ENCODE results near the gene TTLL11.

- TF ChIP-seq CEBPB (IDR thresholded peaks at IDR 0.05) (no peak), EP300 (IDR thresholded peaks at IDR 0.05; ENCODE audit: borderline replicate concordance) (no peak), TAF1 (IDR thresholded peaks at IDR 0.05; ENCODE audit: low read depth) (no peak), RAD21 (IDR thresholded peaks at IDR 0.05; ENCODE audit: low read depth) (no peak), REST (IDR thresholded peaks at IDR 0.05; ENCODE audit: low read depth) (no peak), TEAD4 (IDR thresholded peaks at IDR 0.05) (no peak), YY1 (IDR thresholded peaks at IDR 0.05; ENCODE audit: low read depth) (no peak), MAX (IDR thresholded peaks at IDR 0.05) (no peak)
These were observed 134.6 kb downstream of the TTLL11 start for GRCh38 chr9:121958530-121958929.

All from Ishikawa (cell line).